ENCODE results near the gene KRT12. TPM values are rescaled to one million over a fixed set of nuclear protein-coding genes. Genes with fewer than 3 reads are reported as not detected.
A peak's percentile ranks its signal among the peaks of the same experiment; 100 is the strongest.
"Not testable (repeated sequence)": the region's sequence is repeated elsewhere in the genome, so short reads cannot be mapped to it uniquely, and the experiment has no call there.

The KRT12 gene
- total and polyA plus RNA-seq, 5 donors = not detected

GRCh38 chr17:40859536-40859935, 7.5 kb downstream of the KRT12 start:
- Histone ChIP-seq H3K9me3 (ENCODE audit: control insufficient read depth, low read length) (no peaks in the 10 kb centered on the region), H3K4me1 (ENCODE audit: control insufficient read depth, insufficient read depth, low read length) (no peaks in the 10 kb centered on the region), H3K27ac (ENCODE audit: low read length) (no peak overlapping the region), H3K27me3 (ENCODE audit: control insufficient read depth, insufficient read depth) (no peaks in the 10 kb centered on the region), H3K4me3 (ENCODE audit: low read length) (no peak overlapping the region)
- DNase-seq (no peak), ATAC-seq (no peak)
- WGBS = 58% methylated on average over 2 of the region's 2 CpGs
- intact Hi-C loops (cut with DNase I) = no loop called here

GRCh38 chr17:40858667-40859066, 8.4 kb downstream of the KRT12 start:
- H3K27me3 ChIP-seq (ENCODE audit: control insufficient read depth, insufficient read depth); ATAC-seq; H3K4me1 ChIP-seq (ENCODE audit: control insufficient read depth, insufficient read depth, low read length); intact Hi-C loops (cut with DNase I); H3K4me3 ChIP-seq (ENCODE audit: low read length); H3K27ac ChIP-seq (ENCODE audit: low read length); H3K9me3 ChIP-seq (ENCODE audit: control insufficient read depth, low read length); DNase-seq: not testable (repeated sequence)
- WGBS = 90% methylated on average over 2 of the region's 2 CpGs

GRCh38 chr17:40857535-40857934, 9.5 kb downstream of the KRT12 start:
- H3K27me3 ChIP-seq (ENCODE audit: control insufficient read depth, insufficient read depth) = no peaks in the 10 kb centered on the region
- H3K4me3 ChIP-seq (ENCODE audit: low read length) = no peak overlapping the region
- ATAC-seq = peak; percentile 48 to 71
- no peaks in the 10 kb centered on the region for H3K9me3 ChIP-seq (ENCODE audit: control insufficient read depth, low read length)
- H3K27ac ChIP-seq (ENCODE audit: low read length) = peak overlapping the region; percentile 30
- no peaks in the 10 kb centered on the region for H3K4me1 ChIP-seq (ENCODE audit: control insufficient read depth, insufficient read depth, low read length)
- DNase-seq = peak in 1 of 3 donors; percentile 70
- WGBS = 51% methylated on average over 5 of the region's 5 CpGs
- intact Hi-C loops (cut with DNase I) = no loop called here

GRCh38 chr17:40854175-40854814, 12.7 kb downstream of the KRT12 start:
- no peak overlapping the region for H3K4me3 ChIP-seq (ENCODE audit: low read length)
- DNase-seq (no peak), ATAC-seq (peak in 1 of 2 donors; percentile 47)
- 62% methylated on average over 6 of the region's 6 CpGs for WGBS
- H3K27me3 ChIP-seq (ENCODE audit: control insufficient read depth, insufficient read depth) = no peaks in the 10 kb centered on the region
- no peak overlapping the region for H3K27ac ChIP-seq (ENCODE audit: low read length)
- intact Hi-C loops (cut with DNase I) = no loop called here
- no peaks in the 10 kb centered on the region for H3K4me1 ChIP-seq (ENCODE audit: control insufficient read depth, insufficient read depth, low read length)
- H3K9me3 ChIP-seq (ENCODE audit: control insufficient read depth, low read length) = no peaks in the 10 kb centered on the region

- Histone ChIP-seq H3K4me1 (ENCODE audit: control insufficient read depth, insufficient read depth, low read length) (no peaks in the 10 kb centered on the region), H3K27me3 (ENCODE audit: control insufficient read depth, insufficient read depth) (no peaks in the 10 kb centered on the region), H3K9me3 (ENCODE audit: control insufficient read depth, low read length) (no peaks in the 10 kb centered on the region), H3K4me3 (ENCODE audit: low read length) (no peak overlapping the region), H3K27ac (ENCODE audit: low read length) (no peak overlapping the region)
- ATAC-seq (no peak), DNase-seq (no peak)
- 58% methylated on average over 1 of the region's 1 CpG for WGBS
- intact Hi-C loops (cut with DNase I) = no loop called here
Observed at GRCh38 chr17:40852364-40852763, 14.7 kb downstream of the KRT12 start.

- 90% methylated on average over 3 of the region's 3 CpGs for WGBS
- no peak overlapping the region for H3K27ac ChIP-seq (ENCODE audit: low read length)
- intact Hi-C loops (cut with DNase I) = no loop called here
- H3K9me3 ChIP-seq (ENCODE audit: control insufficient read depth, low read length) = no peaks in the 10 kb centered on the region
- H3K4me1 ChIP-seq (ENCODE audit: control insufficient read depth, insufficient read depth, low read length) = no peaks in the 10 kb centered on the region
- no peak for DNase-seq
- H3K27me3 ChIP-seq (ENCODE audit: control insufficient read depth, insufficient read depth) = no peaks in the 10 kb centered on the region
- no peak overlapping the region for H3K4me3 ChIP-seq (ENCODE audit: low read length)
- ATAC-seq = no peak
Observed at GRCh38 chr17:40850293-40850972, 16.6 kb downstream of the KRT12 start.

GRCh38 chr17:40849723-40850122, 17.3 kb downstream of the KRT12 start:
- WGBS = 88% methylated on average over 4 of the region's 4 CpGs
- no peaks in the 10 kb centered on the region for H3K4me1 ChIP-seq (ENCODE audit: control insufficient read depth, insufficient read depth, low read length)
- no peak overlapping the region for H3K27ac ChIP-seq (ENCODE audit: low read length)
- no peaks in the 10 kb centered on the region for H3K9me3 ChIP-seq (ENCODE audit: control insufficient read depth, low read length)
- no peak overlapping the region for H3K4me3 ChIP-seq (ENCODE audit: low read length)
- H3K27me3 ChIP-seq (ENCODE audit: control insufficient read depth, insufficient read depth) = no peaks in the 10 kb centered on the region
- intact Hi-C loops (cut with DNase I) = no loop called here
- ATAC-seq (no peak), DNase-seq (no peak)

GRCh38 chr17:40848583-40849235, 18.3 kb downstream of the KRT12 start:
- intact Hi-C loops (cut with DNase I) = no loop called here
- WGBS = 91% methylated on average over 1 of the region's 1 CpG
- no peak overlapping the region for H3K27ac ChIP-seq (ENCODE audit: low read length)
- no peaks in the 10 kb centered on the region for H3K4me1 ChIP-seq (ENCODE audit: control insufficient read depth, insufficient read depth, low read length)
- DNase-seq (no peak), ATAC-seq (no peak)
- H3K9me3 ChIP-seq (ENCODE audit: control insufficient read depth, low read length) = no peaks in the 10 kb centered on the region
- H3K27me3 ChIP-seq (ENCODE audit: control insufficient read depth, insufficient read depth) = no peaks in the 10 kb centered on the region
- H3K4me3 ChIP-seq (ENCODE audit: low read length) = no peak overlapping the region

GRCh38 chr17:40846515-40847144, 20.4 kb downstream of the KRT12 start:
- Histone ChIP-seq H3K27ac (ENCODE audit: low read length) (no peak overlapping the region), H3K4me1 (ENCODE audit: control insufficient read depth, insufficient read depth, low read length) (no peaks in the 10 kb centered on the region), H3K27me3 (ENCODE audit: control insufficient read depth, insufficient read depth) (no peaks in the 10 kb centered on the region), H3K9me3 (ENCODE audit: control insufficient read depth, low read length) (no peaks in the 10 kb centered on the region), H3K4me3 (ENCODE audit: low read length) (no peak overlapping the region)
- intact Hi-C loops (cut with DNase I) = no loop called here
- 69% methylated on average over 1 of the region's 1 CpG for WGBS
- ATAC-seq = no peak
- no peak for DNase-seq

GRCh38 chr17:40844671-40845107, 22.3 kb downstream of the KRT12 start:
- no peaks in the 10 kb centered on the region for H3K27me3 ChIP-seq (ENCODE audit: control insufficient read depth, insufficient read depth)
- intact Hi-C loops (cut with DNase I) = no loop called here
- H3K4me1 ChIP-seq (ENCODE audit: control insufficient read depth, insufficient read depth, low read length) = no peaks in the 10 kb centered on the region
- no peak overlapping the region for H3K4me3 ChIP-seq (ENCODE audit: low read length)
- 54% methylated on average over 4 of the region's 4 CpGs for WGBS
- no peak for ATAC-seq
- no peaks in the 10 kb centered on the region for H3K9me3 ChIP-seq (ENCODE audit: control insufficient read depth, low read length)
- DNase-seq = no peak
- no peak overlapping the region for H3K27ac ChIP-seq (ENCODE audit: low read length)

- no peaks in the 10 kb centered on the region for H3K27me3 ChIP-seq (ENCODE audit: control insufficient read depth, insufficient read depth)
- H3K27ac ChIP-seq (ENCODE audit: low read length) = no peak overlapping the region
- H3K9me3 ChIP-seq (ENCODE audit: control insufficient read depth, low read length) = no peaks in the 10 kb centered on the region
- intact Hi-C loops (cut with DNase I) = no loop called here
- ATAC-seq (no peak), DNase-seq (no peak)
- 57% methylated on average over 3 of the region's 3 CpGs for WGBS
- H3K4me1 ChIP-seq (ENCODE audit: control insufficient read depth, insufficient read depth, low read length) = no peaks in the 10 kb centered on the region
- H3K4me3 ChIP-seq (ENCODE audit: low read length) = no peak overlapping the region
Observed at GRCh38 chr17:40843242-40843641, 23.8 kb downstream of the KRT12 start.

All from right cardiac atrium (tissue), 5 donors.